IPS-15b (cell line): Measurements from ENCODE around the gene FAM167B.

Experiments used
- H3K27me3 ChIP-seq: one replicate; pipeline ENCODE4 v1.6.1; 2013; ENCODE audit warnings: low read length; ENCODE audit not compliant: control insufficient read depth, insufficient read depth
- H3K36me3 ChIP-seq: one replicate; pipeline ENCODE4 v1.6.1; 2013; ENCODE audit warnings: low read length; ENCODE audit not compliant: control insufficient read depth, insufficient read depth
- H3K4me1 ChIP-seq: one replicate; pipeline ENCODE4 v1.6.1; 2013; ENCODE audit warnings: mild to moderate bottlenecking, low read length; ENCODE audit not compliant: control insufficient read depth, insufficient read depth
- H3K4me3 ChIP-seq: one replicate; pipeline ENCODE4 v1.5.1; 2013; ENCODE audit warnings: low read depth, low read length
- H3K9ac ChIP-seq: one replicate; pipeline ENCODE4 v1.6.1; 2013; ENCODE audit warnings: low read depth, mild to moderate bottlenecking, low read length
- H3K9me3 ChIP-seq: one replicate; pipeline ENCODE4 v1.6.1; 2013; ENCODE audit warnings: mild to moderate bottlenecking, low read length; ENCODE audit not compliant: control insufficient read depth, insufficient read depth

The FAM167B gene

GRCh38 chr1:32208891-32209328 is 38.1 kb upstream of the FAM167B start, which contains the start of gene DCDC2B:
Gene DCDC2B, plus strand, starts transcription at chr1:32209089. Its CDS starts 5 bp downstream, at chr1:32209094.
- Histone ChIP-seq H3K9me3 (no peaks in the 10 kb centered on the region), H3K36me3 (peaks cover 2% of the 10 kb centered on the region), H3K9ac (no peak within 1 kb of the TSS), H3K27me3 (peaks cover 11% of the 10 kb centered on the region), H3K4me1 (peaks cover 6% of the 10 kb centered on the region), H3K4me3 (no peak within 1 kb of the TSS)

GRCh38 chr1:32215629-32216480 is 31.2 kb upstream of the FAM167B start:
- no peaks in the 10 kb centered on the region for H3K4me1 ChIP-seq
- H3K36me3 ChIP-seq, result peaks cover 17% of the 10 kb centered on the region
- H3K4me3 ChIP-seq, result no peak overlapping the region

GRCh38 chr1:32216566-32216965 is 30.5 kb upstream of the FAM167B start:
- H3K4me1 ChIP-seq, result no peaks in the 10 kb centered on the region
- H3K9me3 ChIP-seq, result no peaks in the 10 kb centered on the region
- peaks cover 17% of the 10 kb centered on the region for H3K36me3 ChIP-seq
- H3K4me3 ChIP-seq, result no peak overlapping the region
- no peaks in the 10 kb centered on the region for H3K27me3 ChIP-seq
- H3K9ac ChIP-seq, result no peak overlapping the region

More at GRCh38 chr1:32215629-32216480, 31.2 kb upstream of the FAM167B start:
- H3K9ac ChIP-seq, result no peak overlapping the region
- no peaks in the 10 kb centered on the region for H3K9me3 ChIP-seq
- no peaks in the 10 kb centered on the region for H3K27me3 ChIP-seq

GRCh38 chr1:32219022-32219421 is 28.0 kb upstream of the FAM167B start:
- Histone ChIP-seq H3K4me3 (no peak overlapping the region), H3K9ac (no peak overlapping the region), H3K27me3 (no peaks in the 10 kb centered on the region), H3K9me3 (no peaks in the 10 kb centered on the region), H3K4me1 (no peaks in the 10 kb centered on the region), H3K36me3 (peaks cover 17% of the 10 kb centered on the region)

- Histone ChIP-seq H3K27me3 (no peaks in the 10 kb centered on the region), H3K9ac (no peak overlapping the region), H3K4me3 (peak overlapping the region; percentile 96), H3K36me3 (peaks cover 22% of the 10 kb centered on the region), H3K4me1 (no peaks in the 10 kb centered on the region), H3K9me3 (no peaks in the 10 kb centered on the region)
Observed at GRCh38 chr1:32220746-32221580, 26.1 kb upstream of the FAM167B start.

- H3K4me1 ChIP-seq, result no peaks in the 10 kb centered on the region
- peak overlapping the region; percentile 96 for H3K4me3 ChIP-seq
- H3K36me3 ChIP-seq, result peaks cover 23% of the 10 kb centered on the region
- no peaks in the 10 kb centered on the region for H3K27me3 ChIP-seq
- H3K9ac ChIP-seq, result peak overlapping the region; percentile 74
- no peaks in the 10 kb centered on the region for H3K9me3 ChIP-seq
Observed at GRCh38 chr1:32221581-32221979, 25.4 kb upstream of the FAM167B start.

GRCh38 chr1:32221980-32222755 is 24.9 kb upstream of the FAM167B start, which contains the start of the genes EIF3I and TMEM234:
Gene EIF3I, plus strand, starts transcription at chr1:32222407. Its CDS starts 35 bp downstream, at chr1:32222442.
Gene TMEM234, minus strand, starts transcription at chr1:32222353. Its CDS starts 31 bp downstream, at chr1:32222322.
- peak within 1 kb of the TSS; percentile 96 for H3K4me3 ChIP-seq
- no peaks in the 10 kb centered on the region for H3K27me3 ChIP-seq
- H3K4me1 ChIP-seq, result no peaks in the 10 kb centered on the region
- H3K9me3 ChIP-seq, result no peaks in the 10 kb centered on the region
- H3K36me3 ChIP-seq, result peaks cover 22% of the 10 kb centered on the region
- peak within 1 kb of the TSS; percentile 74 for H3K9ac ChIP-seq

- peaks cover 34% of the 10 kb centered on the region for H3K36me3 ChIP-seq
Observed at GRCh38 chr1:32223683-32224082, 23.3 kb upstream of the FAM167B start.

GRCh38 chr1:32224285-32224684 is 22.7 kb upstream of the FAM167B start:
- Histone ChIP-seq H3K9ac (no peak overlapping the region), H3K27me3 (no peaks in the 10 kb centered on the region), H3K36me3 (peaks cover 38% of the 10 kb centered on the region), H3K9me3 (no peaks in the 10 kb centered on the region), H3K4me1 (no peaks in the 10 kb centered on the region), H3K4me3 (no peak overlapping the region)

More at GRCh38 chr1:32223683-32224082, 23.3 kb upstream of the FAM167B start:
- no peaks in the 10 kb centered on the region for H3K9me3 ChIP-seq
- H3K4me3 ChIP-seq, result no peak overlapping the region
- H3K4me1 ChIP-seq, result no peaks in the 10 kb centered on the region
- no peaks in the 10 kb centered on the region for H3K27me3 ChIP-seq
- no peak overlapping the region for H3K9ac ChIP-seq

- Histone ChIP-seq H3K4me1 (no peaks in the 10 kb centered on the region), H3K9ac (no peak overlapping the region), H3K9me3 (no peaks in the 10 kb centered on the region), H3K27me3 (no peaks in the 10 kb centered on the region), H3K4me3 (no peak overlapping the region), H3K36me3 (peaks cover 52% of the 10 kb centered on the region)
Observed at GRCh38 chr1:32228771-32229170, 18.3 kb upstream of the FAM167B start.

- Histone ChIP-seq H3K27me3 (no peaks in the 10 kb centered on the region), H3K4me1 (no peaks in the 10 kb centered on the region), H3K9ac (no peak overlapping the region), H3K9me3 (no peaks in the 10 kb centered on the region), H3K36me3 (peaks cover 40% of the 10 kb centered on the region), H3K4me3 (no peak overlapping the region)
Observed at GRCh38 chr1:32231843-32232432, 15.1 kb upstream of the FAM167B start.
